Ectodermal cell (in vitro differentiated cells): ENCODE measurements around the gene SAFB2.

Experiments
- H3K27ac ChIP-seq: 2 replicates; pipeline ENCODE4 v1.7.0; 2013; ENCODE audit warnings: mild to moderate bottlenecking, low read depth, low read length; ENCODE audit not compliant: insufficient read depth, poor library complexity, severe bottlenecking
- H3K27me3 ChIP-seq: 2 replicates; pipeline ENCODE4 v1.7.0; 2013; ENCODE audit warnings: mild to moderate bottlenecking, low read length; ENCODE audit not compliant: insufficient read depth, control insufficient read depth, poor library complexity, severe bottlenecking
- H3K36me3 ChIP-seq: one replicate; pipeline ENCODE4 v1.7.0; 2013; ENCODE audit warnings: low read length; ENCODE audit not compliant: control insufficient read depth, insufficient read depth
- H3K4me1 ChIP-seq: one replicate; pipeline ENCODE4 v1.7.0; 2013; ENCODE audit warnings: low read length; ENCODE audit not compliant: control insufficient read depth, insufficient read depth
- H3K4me3 ChIP-seq: 2 replicates; pipeline ENCODE4 v1.7.0; 2013; ENCODE audit warnings: low read depth, low read length, control low read depth; ENCODE audit not compliant: insufficient read depth
- H3K9me3 ChIP-seq: 2 replicates; pipeline ENCODE4 v1.7.0; 2013; ENCODE audit warnings: mild to moderate bottlenecking, low read length, moderate library complexity; ENCODE audit not compliant: control insufficient read depth
- WGBS, 2 experiments: methylation state at CpG; one replicate each; pipeline ENCODE4 v1.1.7; 2013; ENCODE audit warnings: missing lambda C conversion rate in 2 of 2; 5-methylcytosine and 5-hydroxymethylcytosine counted together

SAFB2 gene

DNA sequence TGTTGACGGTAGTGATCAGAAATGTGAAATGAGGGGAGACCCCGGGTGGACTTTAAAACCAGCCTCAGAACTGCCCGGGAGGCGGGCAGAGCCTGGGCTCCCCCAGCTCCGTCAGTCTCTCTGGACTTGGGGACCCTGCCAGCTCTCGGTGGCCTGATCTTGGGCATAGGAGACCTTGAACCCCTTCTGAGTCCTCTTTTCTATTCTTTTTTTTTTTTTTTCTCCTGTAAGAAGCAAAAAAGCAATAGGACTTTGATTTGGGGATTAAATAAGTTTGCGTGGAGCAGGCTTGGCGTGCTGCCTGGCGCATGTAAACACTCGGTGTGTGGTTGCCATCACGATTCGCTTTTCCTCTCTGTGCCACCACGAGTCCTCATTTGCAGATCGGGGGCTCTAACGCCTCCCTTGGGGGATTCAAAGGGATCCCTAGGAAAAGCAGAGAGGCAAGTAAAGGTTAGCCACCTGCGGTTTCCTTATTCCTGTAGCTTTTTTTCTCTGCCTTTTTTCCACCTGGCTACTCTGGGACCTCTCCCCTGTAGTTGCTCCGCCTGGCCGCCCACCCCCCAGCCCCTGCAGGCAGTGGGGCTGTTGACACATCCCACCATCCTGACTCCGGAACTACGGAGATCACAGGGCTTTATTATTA, 1.6 kb upstream of the SAFB2 start:
- Histone ChIP-seq H3K36me3 (peaks cover 30% of the 10 kb centered on the region), H3K9me3 (no peaks in the 10 kb centered on the region), H3K4me3 (peak overlapping the region; percentile 96), H3K27ac (no peak overlapping the region), H3K27me3 (no peaks in the 10 kb centered on the region), H3K4me1 (peaks cover 29% of the 10 kb centered on the region)
- WGBS, 2 experiments = 3% methylated on average over 19 to 20 of the region's 20 CpGs

DNA sequence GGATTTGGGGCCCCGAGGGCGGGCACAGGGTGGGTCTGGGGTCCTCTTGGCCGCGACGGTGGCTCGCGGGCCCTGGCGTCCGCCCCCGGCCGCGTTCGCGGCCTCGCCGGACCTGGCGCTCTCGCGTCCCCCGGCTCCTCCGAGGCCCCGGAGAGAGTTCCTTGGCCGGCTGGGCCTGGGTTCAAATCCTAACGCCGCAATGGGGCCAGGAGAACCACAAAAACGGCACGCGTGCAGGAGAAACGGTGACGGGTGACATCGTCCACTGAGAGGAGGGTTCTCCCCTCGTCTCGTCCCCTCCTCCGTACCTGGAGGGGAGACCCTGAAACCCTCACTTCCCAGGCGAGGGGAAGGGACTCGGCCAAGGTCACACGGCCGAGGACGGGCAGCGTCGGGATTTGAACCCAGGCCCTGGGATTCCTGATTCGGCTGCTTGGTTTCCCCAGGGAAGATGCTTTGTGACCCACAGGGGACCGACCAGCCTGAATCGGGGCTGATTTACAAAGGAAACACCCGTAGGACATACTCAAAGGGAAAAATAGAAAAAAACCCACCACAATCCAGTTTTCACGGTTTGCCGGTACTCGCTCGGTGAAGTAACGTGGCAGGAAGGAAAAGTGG, 931 bp upstream of the SAFB2 start:
- Histone ChIP-seq H3K4me1 (peaks cover 29% of the 10 kb centered on the region), H3K27ac (peak overlapping the region; percentile 82), H3K9me3 (no peaks in the 10 kb centered on the region), H3K27me3 (no peaks in the 10 kb centered on the region), H3K36me3 (peaks cover 30% of the 10 kb centered on the region), H3K4me3 (peak overlapping the region; percentile 96)
- WGBS, 2 experiments = 0% methylated on average over 50 of the region's 50 CpGs

DNA sequence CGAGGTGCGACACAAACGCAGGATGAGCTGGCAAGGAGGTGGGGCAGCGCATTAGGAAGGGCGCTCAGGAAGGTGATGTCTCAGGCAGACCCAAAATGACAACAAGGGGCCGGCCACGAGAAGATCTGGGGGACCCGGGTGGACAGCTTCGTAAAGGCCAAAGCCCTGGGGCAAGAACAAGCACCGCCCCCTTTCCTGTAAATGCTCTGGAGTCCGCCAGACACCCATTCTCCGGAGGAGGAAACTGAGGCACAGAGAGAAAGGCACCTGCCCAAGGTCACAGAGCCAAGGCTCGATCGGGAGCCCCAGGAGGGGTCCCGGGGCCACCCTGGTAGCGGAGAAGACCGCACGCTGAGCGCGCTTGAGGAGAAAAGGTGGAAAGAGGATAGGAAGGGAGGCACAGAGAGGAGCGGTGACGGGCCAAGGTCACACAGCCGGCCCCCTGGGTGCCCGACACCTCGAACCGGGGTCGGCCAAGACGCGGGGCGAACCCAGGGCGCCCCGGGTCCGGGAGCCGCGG, 571 bp downstream of the SAFB2 start:
- Histone ChIP-seq H3K4me1 (peaks cover 26% of the 10 kb centered on the region), H3K9me3 (no peaks in the 10 kb centered on the region), H3K36me3 (peaks cover 15% of the 10 kb centered on the region), H3K4me3 (peak overlapping the region; percentile 96), H3K27ac (peak overlapping the region; percentile 51), H3K27me3 (no peaks in the 10 kb centered on the region)
- 1% methylated on average over 35 of the region's 35 CpGs for WGBS, 2 experiments

DNA sequence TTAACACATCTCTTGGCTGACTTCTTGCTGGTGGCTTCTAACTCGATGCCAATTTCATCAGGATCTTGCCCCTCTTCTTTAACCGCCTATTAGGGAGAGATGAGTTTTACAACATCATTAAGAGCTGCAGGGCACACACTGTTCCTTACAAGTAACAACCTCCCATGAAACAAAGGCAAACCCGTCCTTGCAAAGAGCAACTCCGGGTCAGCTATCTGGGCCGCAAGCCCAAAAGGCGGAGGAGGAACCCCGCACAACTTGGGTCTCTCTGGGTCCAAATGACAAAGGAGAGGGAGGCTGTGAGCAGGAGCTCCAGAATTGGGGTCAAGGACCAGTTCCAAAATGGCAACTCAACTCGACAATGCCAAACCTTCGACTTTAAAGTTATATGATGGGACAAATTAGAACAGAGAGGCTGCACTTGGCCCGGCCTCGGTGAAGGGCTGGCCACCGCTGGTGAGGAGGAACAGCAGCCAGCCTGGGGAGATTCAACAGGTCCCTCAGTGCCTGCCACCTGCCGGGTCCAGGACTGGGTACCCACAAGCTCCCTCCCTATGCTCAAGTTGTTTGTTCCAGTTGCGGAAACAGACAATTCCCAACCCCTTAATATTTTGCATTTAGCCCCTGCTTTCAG, 1.1 kb downstream of the SAFB2 start:
- 63 to 66% methylated on average over 14 of the region's 14 CpGs for WGBS, 2 experiments
- Histone ChIP-seq H3K36me3 (peaks cover 13% of the 10 kb centered on the region), H3K27me3 (no peaks in the 10 kb centered on the region), H3K4me1 (peaks cover 22% of the 10 kb centered on the region), H3K4me3 (peak overlapping the region; percentile 96), H3K27ac (no peak overlapping the region), H3K9me3 (no peaks in the 10 kb centered on the region)

DNA sequence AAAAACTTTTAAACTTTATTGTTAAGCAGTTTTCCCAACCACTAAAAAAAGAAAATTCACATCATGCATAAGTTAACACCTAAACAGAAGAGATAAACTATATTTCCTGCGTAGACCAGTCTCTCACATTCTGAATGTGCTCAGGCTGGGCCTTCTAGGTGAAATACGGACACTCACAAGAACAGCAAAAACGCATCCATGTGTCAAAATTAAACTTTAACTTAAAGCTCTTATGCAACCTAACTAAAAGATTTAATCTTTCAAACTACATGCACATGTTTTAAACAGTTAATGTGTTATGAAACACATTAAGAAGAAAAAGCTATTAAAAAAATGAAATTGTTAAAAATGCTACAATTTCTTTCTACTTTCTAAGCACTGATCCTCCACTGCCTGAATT, 2.6 kb downstream of the SAFB2 start:
- Histone ChIP-seq H3K27ac (no peak overlapping the region), H3K4me3 (no peak overlapping the region), H3K4me1 (peaks cover 10% of the 10 kb centered on the region), H3K36me3 (peaks cover 23% of the 10 kb centered on the region), H3K9me3 (no peaks in the 10 kb centered on the region), H3K27me3 (no peaks in the 10 kb centered on the region)
- WGBS, 2 experiments = 95 to 98% methylated on average over 3 of the region's 3 CpGs

DNA sequence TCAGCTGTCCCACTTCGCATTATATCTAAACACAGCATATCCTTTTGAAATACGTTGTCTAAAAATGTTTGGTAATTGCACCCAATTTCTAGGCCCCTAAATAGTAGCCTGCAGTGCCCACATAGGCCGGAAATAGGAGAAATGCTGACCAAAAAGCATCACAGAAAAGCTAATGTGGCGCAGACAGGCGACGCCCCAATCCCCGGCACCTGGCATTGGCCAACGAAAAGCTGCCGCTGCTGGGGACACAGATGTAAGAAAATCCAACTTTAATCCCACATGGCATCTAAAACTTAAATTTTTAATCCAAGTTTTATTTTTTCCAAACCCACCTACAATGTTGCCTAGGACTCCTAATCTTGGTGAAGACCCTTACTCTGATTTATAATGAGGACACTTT, 4.0 kb downstream of the SAFB2 start:
- Histone ChIP-seq H3K9me3 (no peaks in the 10 kb centered on the region), H3K27ac (no peak overlapping the region), H3K4me3 (no peak overlapping the region), H3K4me1 (peaks cover 6% of the 10 kb centered on the region), H3K27me3 (no peaks in the 10 kb centered on the region), H3K36me3 (peaks cover 36% of the 10 kb centered on the region)
- 97 to 98% methylated on average over 9 of the region's 9 CpGs for WGBS, 2 experiments

DNA sequence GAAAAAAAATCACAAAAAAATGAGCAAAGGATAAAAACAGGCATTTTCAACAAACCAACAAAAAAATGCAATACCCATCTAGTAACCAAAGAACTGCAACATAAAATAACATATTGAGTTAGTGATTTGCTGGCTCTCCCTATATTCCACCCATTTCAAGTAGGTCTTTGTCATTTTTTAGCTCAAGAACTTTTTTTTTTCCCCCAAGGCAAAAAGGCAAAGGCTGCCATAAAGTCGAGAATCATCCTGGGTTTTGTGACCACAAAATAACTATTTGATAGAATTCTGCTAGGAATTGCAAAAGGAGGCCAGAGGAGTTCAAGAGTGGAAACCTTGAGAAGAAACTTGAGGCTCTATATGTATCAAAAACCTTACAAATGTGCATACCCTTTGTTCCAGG, 5.5 kb downstream of the SAFB2 start:
- Histone ChIP-seq H3K36me3 (peaks cover 51% of the 10 kb centered on the region), H3K4me3 (no peak overlapping the region), H3K9me3 (no peaks in the 10 kb centered on the region), H3K27me3 (no peaks in the 10 kb centered on the region), H3K4me1 (peaks cover 6% of the 10 kb centered on the region), H3K27ac (no peak overlapping the region)
- 92 to 95% methylated on average over 1 of the region's 1 CpG for WGBS, 2 experiments

DNA sequence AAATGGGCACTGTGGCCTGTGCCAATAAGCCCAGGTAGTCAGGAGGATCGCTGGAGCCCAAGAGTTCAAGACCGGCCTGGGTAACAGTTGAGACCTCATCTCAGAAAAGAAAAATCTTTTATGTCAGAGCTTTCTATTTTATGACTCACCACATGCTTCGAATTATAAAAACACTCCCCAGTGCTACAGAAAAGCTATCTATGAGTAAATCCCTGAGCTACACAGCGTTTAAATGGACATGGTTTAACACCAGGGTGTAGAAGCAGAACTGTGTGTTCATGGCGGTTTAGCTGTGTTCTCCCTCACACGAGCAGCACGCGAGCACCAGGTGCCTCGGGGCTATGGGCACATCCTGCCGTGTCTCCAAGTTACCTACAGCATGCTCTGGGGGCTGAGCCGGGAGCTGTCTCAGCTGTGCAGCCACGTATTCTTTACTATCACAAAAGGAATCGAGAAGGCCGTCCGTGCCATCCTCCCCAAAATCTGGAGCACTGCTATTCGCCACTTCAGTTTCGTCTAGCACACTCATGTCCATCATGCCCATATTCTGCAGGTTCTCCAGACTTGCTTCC, 6.7 kb downstream of the SAFB2 start:
- Histone ChIP-seq H3K27me3 (no peaks in the 10 kb centered on the region), H3K4me1 (peaks cover 5% of the 10 kb centered on the region), H3K9me3 (no peaks in the 10 kb centered on the region), H3K4me3 (no peak overlapping the region), H3K27ac (no peak overlapping the region), H3K36me3 (peaks cover 55% of the 10 kb centered on the region)
- 96 to 97% methylated on average over 17 of the region's 17 CpGs for WGBS, 2 experiments

DNA sequence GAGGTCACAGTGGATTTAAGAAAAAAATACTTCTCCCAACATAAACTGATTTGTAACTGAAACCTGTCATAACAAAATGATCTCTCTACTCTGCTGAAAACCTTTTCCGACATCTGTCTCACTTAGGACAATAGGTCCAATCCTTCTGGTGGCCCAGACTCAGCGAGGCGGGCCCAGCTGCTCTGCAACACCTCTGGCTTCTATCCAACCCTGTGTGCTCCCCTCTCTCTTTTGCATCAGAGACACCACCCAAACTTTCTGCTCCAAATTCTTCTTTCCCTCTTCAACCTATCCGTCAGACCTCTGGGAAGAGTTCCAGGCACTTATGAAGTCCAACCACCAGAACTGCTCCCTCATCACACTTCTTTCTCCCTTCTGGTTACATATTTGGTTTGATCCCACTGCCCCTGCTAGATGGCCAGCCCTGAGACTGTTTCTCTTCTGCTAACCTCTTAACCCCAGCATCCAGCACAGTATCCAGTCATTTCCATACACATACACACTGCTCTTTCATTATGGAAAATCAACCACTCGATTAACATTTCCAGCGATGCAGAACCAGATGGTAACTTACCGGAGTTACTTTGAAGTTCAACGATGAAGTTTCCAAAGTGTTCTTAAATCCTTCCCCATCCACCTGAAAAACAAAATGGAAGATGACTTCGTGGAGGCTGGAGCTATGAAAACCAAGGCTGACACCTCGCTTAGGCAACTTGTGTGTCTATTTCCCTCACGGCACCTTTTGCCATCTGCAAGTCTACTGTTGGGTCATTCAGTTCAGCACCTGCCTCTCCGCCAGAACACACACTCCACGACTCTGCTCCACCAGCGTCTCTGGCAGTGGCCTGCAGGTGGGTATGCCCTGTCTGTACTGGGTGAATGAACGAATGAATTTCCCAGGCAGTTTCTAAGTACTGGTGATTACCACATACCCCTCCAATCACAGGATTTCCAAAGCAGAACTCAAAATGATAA, 9.4 kb downstream of the SAFB2 start:
- Histone ChIP-seq H3K36me3 (peaks cover 71% of the 10 kb centered on the region), H3K4me1 (no peaks in the 10 kb centered on the region), H3K27me3 (no peaks in the 10 kb centered on the region), H3K9me3 (no peaks in the 10 kb centered on the region), H3K4me3 (no peak overlapping the region), H3K27ac (no peak overlapping the region)
- 96 to 97% methylated on average over 15 of the region's 15 CpGs for WGBS, 2 experiments
